ENCODE results near the gene TLK1. TPM values are rescaled to one million over a fixed set of nuclear protein-coding genes. Genes with fewer than 3 reads are reported as not detected.

The TLK1 gene
- total and polyA plus RNA-seq, 9 of the 15 experiments (the other 6 are each of a cell fraction or from before 2014, with no cell fraction given): 20.2 to 101 (median 40.5) TPM

GRCh38 chr2:171187819-171188218 is 27.1 kb upstream of the TLK1 start:
- no TSS peak for BruUV-seq (replicated peaks)
- Histone ChIP-seq H3K4me3 (no peak overlapping the region), H3K4me1 (replicated peaks in 1 of 2; ENCODE audit: control insufficient read depth in 2 of 2, insufficient read depth in 2 of 2, low read length in 2 of 2) (0 out of 5 replicates have a peak, but pooled peaks cover 0 to 3% of the 10 kb centered on the region in 2 experiments), H3K79me2 (ENCODE audit: control insufficient read depth, insufficient read depth, low read length) (no peaks in the 10 kb centered on the region), H3K4me2 (ENCODE audit: insufficient read depth, low read length) (no peak overlapping the region), H3K9ac (ENCODE audit: insufficient read depth in 1 of 2, low read depth in 2 of 2, low read length in 2 of 2) (no peak overlapping the region), H4K20me1 (replicated peaks; ENCODE audit: control insufficient read depth, insufficient read depth, low read length) (no peaks in the 10 kb centered on the region), H3K36me3 (ENCODE audit: control insufficient read depth, insufficient read depth, low read length) (no peaks in the 10 kb centered on the region), H3K27ac (ENCODE audit: extremely low read depth, low read depth, low read length) (no peak overlapping the region), H3K9me1 (ENCODE audit: control insufficient read depth, insufficient read depth, low read length) (no peaks in the 10 kb centered on the region), H2AFZ (ENCODE audit: low read depth, low read length) (no peak overlapping the region), H3K27me3 (ENCODE audit: control insufficient read depth in 2 of 2, insufficient read depth in 2 of 2, low read length in 2 of 2) (no peaks in the 10 kb centered on the region), H3K9me3 (replicated peaks; ENCODE audit: control insufficient read depth, insufficient read depth, low read depth, low read length) (no peaks in the 10 kb centered on the region)
- intact Hi-C loops (cut with micrococcal nuclease): no loop called here
- DNase-seq (ENCODE audit: extremely low read depth in 1 of 4, low spot score in 3 of 4) (no peak), FAIRE-seq (no peak), ATAC-seq (no peak)
- TF ChIP-seq NCOR1 (IDR thresholded peaks at IDR 0.05) (no peak), ZNF655 (CRISPR knock-in tag; IDR thresholded peaks at IDR 0.05) (no peak), ARID3B (CRISPR knock-in tag; IDR thresholded peaks at IDR 0.05; ENCODE audit: borderline replicate concordance) (no peak), ZNF518B (CRISPR knock-in tag; IDR thresholded peaks at IDR 0.05) (no peak), ZNF449 (CRISPR knock-in tag; IDR thresholded peaks at IDR 0.05) (no peak)
- POLR2A ChIA-PET: interaction anchor here (0.6 to 1.0 kb wide), 2 partner anchors 34 to 258 kb away, joined by 3 read pairs; partner anchors contain the start of gene GORASP2
- CTCF ChIA-PET (ENCODE audit: low intra/inter-chr PET ratio): no interaction called here
- in situ Hi-C loops (cut with MboI): no loop called here

All from K562 (cell line).